Glutamatergic neuron (in vitro differentiated cells): ENCODE measurements around the gene POLDIP3. TPM values are rescaled to one million over a fixed set of nuclear protein-coding genes. Genes with fewer than 3 reads are reported as not detected.

Experiments used
- DNase-seq: peaks from one replicate; pipeline ENCODE4 v3.0.0; 2022
- H3K27ac Mint-ChIP-seq: one replicate; pipeline ENCODE4 v1.8.0; 2020; ENCODE audit warnings: mild to moderate bottlenecking, mixed read lengths, inconsistent platforms; ENCODE audit not compliant: unreplicated experiment
- H3K27me3 Mint-ChIP-seq: one replicate; pipeline ENCODE4 v1.8.0; 2020; ENCODE audit warnings: mild to moderate bottlenecking, moderate library complexity, mixed read lengths, inconsistent platforms; ENCODE audit not compliant: unreplicated experiment
- H3K36me3 Mint-ChIP-seq: one replicate; pipeline ENCODE4 v1.8.0; 2020; ENCODE audit warnings: mild to moderate bottlenecking, mixed read lengths, inconsistent platforms; ENCODE audit not compliant: unreplicated experiment
- H3K4me1 Mint-ChIP-seq: one replicate; pipeline ENCODE4 v1.8.0; 2020; ENCODE audit warnings: mild to moderate bottlenecking, low read depth, mixed read lengths, inconsistent platforms; ENCODE audit not compliant: unreplicated experiment
- H3K4me3 Mint-ChIP-seq: one replicate; pipeline ENCODE4 v1.8.0; 2020; ENCODE audit warnings: mild to moderate bottlenecking, mixed read lengths, inconsistent platforms; ENCODE audit not compliant: unreplicated experiment
- H3K9me3 Mint-ChIP-seq: one replicate; pipeline ENCODE4 v1.8.0; 2020; ENCODE audit warnings: mild to moderate bottlenecking, moderate library complexity, mixed read lengths, inconsistent platforms; ENCODE audit not compliant: unreplicated experiment
- total RNA-seq: library from RNA; stranded (reverse); fragmentation: NEBNext Ultra II Directional; extraction: Animal tissue kit (Norgen Biotek cat#: 25700); gene quantifications from one replicate; pipeline ENCODE4 v1.2.1, GENCODE V29; 2021; ENCODE audit not compliant: unreplicated experiment
- TF ChIP-seq, protein P1 (sequence below): fragments of 200-600 bp; sonication (generic); IDR thresholded peaks from one replicate; pipeline ENCODE4 v1.5.0; 2021; ENCODE audit not compliant: partially characterized antibody, unreplicated experiment

Gene POLDIP3
- total RNA-seq, 1 donor from 2014 or later: 52.8 TPM

DNA sequence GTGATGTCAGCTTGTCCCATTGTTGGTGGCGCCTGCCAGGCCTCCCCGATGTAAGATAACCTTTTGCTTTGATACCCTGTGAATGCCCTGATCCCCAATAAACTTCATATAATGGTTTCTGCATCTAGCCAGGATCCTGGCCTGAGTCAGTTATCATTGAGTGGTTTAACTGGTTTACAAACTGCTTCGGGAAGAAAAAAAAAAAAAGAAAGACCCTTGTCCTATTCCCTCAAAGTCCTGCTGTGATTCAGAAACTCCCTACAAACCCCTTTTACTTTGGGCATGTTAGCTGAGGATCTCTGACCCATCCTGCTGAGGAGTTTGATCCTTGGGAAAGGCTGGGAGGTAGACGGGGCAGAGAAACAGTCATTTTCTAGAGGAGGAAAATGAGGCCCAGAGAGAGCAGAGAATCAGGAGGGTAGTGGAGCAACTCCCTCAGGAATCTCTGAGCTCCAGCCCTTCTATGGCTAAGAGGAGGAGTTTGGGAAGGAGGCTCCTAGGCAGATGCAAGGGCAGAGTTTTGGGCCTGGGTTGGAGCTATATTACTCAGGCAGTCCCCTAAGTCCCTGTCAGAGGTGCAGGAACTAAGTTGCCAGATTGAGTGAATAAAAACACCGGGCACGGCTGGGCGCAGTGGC is 39.9 kb upstream of the POLDIP3 start:
- no peaks in the 10 kb centered on the region for H3K27me3 Mint-ChIP-seq
- no peak overlapping the region for H3K4me3 Mint-ChIP-seq
- TF ChIP-seq, protein P1, sequence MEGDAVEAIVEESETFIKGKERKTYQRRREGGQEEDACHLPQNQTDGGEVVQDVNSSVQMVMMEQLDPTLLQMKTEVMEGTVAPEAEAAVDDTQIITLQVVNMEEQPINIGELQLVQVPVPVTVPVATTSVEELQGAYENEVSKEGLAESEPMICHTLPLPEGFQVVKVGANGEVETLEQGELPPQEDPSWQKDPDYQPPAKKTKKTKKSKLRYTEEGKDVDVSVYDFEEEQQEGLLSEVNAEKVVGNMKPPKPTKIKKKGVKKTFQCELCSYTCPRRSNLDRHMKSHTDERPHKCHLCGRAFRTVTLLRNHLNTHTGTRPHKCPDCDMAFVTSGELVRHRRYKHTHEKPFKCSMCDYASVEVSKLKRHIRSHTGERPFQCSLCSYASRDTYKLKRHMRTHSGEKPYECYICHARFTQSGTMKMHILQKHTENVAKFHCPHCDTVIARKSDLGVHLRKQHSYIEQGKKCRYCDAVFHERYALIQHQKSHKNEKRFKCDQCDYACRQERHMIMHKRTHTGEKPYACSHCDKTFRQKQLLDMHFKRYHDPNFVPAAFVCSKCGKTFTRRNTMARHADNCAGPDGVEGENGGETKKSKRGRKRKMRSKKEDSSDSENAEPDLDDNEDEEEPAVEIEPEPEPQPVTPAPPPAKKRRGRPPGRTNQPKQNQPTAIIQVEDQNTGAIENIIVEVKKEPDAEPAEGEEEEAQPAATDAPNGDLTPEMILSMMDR: no peak
- no peaks in the 10 kb centered on the region for H3K36me3 Mint-ChIP-seq
- DNase-seq: no peak
- H3K9me3 Mint-ChIP-seq: peaks cover 2% of the 10 kb centered on the region
- H3K27ac Mint-ChIP-seq: no peak overlapping the region
- no peaks in the 10 kb centered on the region for H3K4me1 Mint-ChIP-seq

DNA sequence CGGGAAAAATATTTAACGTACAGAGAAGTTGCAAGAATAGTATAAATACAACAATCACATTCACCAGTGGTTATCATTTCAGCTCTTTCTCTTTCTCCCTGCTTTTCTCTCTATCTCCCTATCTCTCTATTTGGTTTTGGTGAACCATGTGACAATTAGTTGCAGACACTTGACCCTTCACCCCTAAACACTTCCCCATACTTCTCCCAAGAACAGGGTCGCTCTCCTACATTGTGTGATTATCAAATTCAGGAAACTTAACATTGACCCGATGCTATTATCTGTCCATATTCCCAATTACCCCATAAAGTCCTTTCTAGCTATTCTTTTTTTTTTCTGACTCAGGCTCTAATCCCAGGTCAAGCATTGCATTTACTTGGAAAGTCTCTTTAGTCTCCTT is 39.3 kb upstream of the POLDIP3 start:
- H3K36me3 Mint-ChIP-seq: no peaks in the 10 kb centered on the region
- no peak overlapping the region for H3K4me3 Mint-ChIP-seq
- H3K9me3 Mint-ChIP-seq: peaks cover 2% of the 10 kb centered on the region
- H3K27ac Mint-ChIP-seq: no peak overlapping the region
- no peaks in the 10 kb centered on the region for H3K27me3 Mint-ChIP-seq
- DNase-seq: no peak
- TF ChIP-seq, protein P1: no peak
- H3K4me1 Mint-ChIP-seq: no peaks in the 10 kb centered on the region

GRCh38 chr22:42651134-42651533 is 36.5 kb upstream of the POLDIP3 start:
- Mint-ChIP-seq H3K36me3 (no peaks in the 10 kb centered on the region), H3K27me3 (peaks cover 4% of the 10 kb centered on the region), H3K4me3 (no peak overlapping the region), H3K9me3 (peaks cover 6% of the 10 kb centered on the region), H3K27ac (peak overlapping the region; percentile 57), H3K4me1 (peaks cover 3% of the 10 kb centered on the region)
- TF ChIP-seq, protein P1: no peak
- no peak for DNase-seq

DNA sequence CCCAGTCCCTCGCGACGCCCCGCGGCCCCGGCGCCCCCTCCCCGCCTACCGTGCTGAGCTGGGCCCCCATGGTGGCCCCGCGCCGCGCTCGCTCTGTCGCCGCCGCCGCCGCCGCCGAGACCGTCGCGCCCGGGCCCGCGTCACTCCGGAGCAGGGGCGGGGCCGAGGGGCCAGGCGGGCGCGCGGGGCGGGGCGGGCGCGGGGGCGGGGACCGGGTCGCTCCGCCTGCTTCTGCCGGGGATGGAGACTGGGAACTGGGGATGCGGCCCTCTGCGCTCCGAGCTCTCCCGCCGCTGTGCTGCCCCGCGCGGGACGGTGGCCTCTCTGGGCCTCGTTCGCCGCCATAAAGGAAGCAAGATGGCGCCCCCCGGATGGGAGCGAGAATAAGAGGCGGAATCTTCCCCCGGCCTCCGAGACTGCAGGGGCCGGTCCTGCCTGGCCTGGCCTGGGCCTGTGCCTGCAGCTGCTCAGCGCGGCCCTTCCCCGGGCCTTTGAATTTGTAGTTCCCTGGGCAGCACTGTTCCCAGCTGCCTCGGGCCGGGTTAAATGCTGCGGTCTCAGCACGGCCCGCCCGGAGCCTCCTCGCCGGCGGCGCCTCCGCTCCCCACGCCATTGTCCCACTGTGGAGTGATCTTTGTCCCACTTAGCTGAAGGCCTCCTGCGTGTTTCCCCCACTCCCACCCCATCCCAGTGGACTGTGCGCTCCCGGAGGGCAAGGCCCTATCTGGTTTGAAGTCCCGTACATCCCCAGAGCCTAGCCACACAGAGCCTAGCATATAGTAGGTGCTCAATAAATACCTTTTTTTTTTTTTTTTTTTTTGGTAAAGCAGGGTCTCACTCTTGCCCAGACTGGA is 34.8 kb upstream of the POLDIP3 start, which contains the start of gene CYB5R3:
Gene CYB5R3 (minus strand): TSS at position 147 of the 854 bp plus-strand sequence. CDS start 77 bp downstream, at position 70.
- TF ChIP-seq, protein P1: no peak
- H3K27ac Mint-ChIP-seq: peak within 1 kb of the TSS; percentile 96
- peak; percentile 91 for DNase-seq
- H3K4me1 Mint-ChIP-seq: peaks cover 7% of the 10 kb centered on the region
- H3K36me3 Mint-ChIP-seq: no peaks in the 10 kb centered on the region
- H3K4me3 Mint-ChIP-seq: peak within 1 kb of the TSS; percentile 98
- H3K27me3 Mint-ChIP-seq: peaks cover 5% of the 10 kb centered on the region
- peaks cover 6% of the 10 kb centered on the region for H3K9me3 Mint-ChIP-seq
